PC-9 (cell line): ENCODE results near the gene CELF2.

Source experiments
- CTCF ChIP-seq: fragments of 200-600 bp; sonication (generic); conservative IDR thresholded peaks from 2 replicates; pipeline ENCODE4 v1.6.1; 2017; ENCODE audit warnings: mixed run types, antibody characterized with exemption, mild to moderate bottlenecking, moderate library complexity
- EZH2 ChIP-seq: fragments of 200-600 bp; sonication (generic); IDR thresholded peaks from 2 replicates; pipeline ENCODE4 v1.8.0; 2017; ENCODE audit warnings: antibody characterized with exemption, low read depth

GRCh38 chr10:11225935-11226334 lies 208.3 kb downstream of the CELF2 start:
- TF ChIP-seq EZH2 = no peak
- no peak for TF ChIP-seq CTCF
